Testis (tissue), 3 donors: ENCODE results near the gene MACO1. TPM values are rescaled to one million over a fixed set of nuclear protein-coding genes. Genes with fewer than 3 reads are reported as not detected.

ENCODE experiments used
- DNase-seq: peaks from one replicate; pipeline ENCODE4 v3.0.0-alpha.2; 2019
- H3K27ac ChIP-seq, 2 donors: fragments of 200-600 bp; sonication (generic); one replicate each; pipeline ENCODE4 v1.5.1; 2019
- H3K27me3 ChIP-seq: fragments of 200-600 bp; sonication (generic); one replicate; pipeline ENCODE4 v1.5.1; 2019
- H3K36me3 ChIP-seq: fragments of 200-600 bp; sonication (generic); one replicate; pipeline ENCODE4 v1.5.1; 2017; ENCODE audit warnings: low read depth; ENCODE audit errors: missing control alignments
- H3K4me1 ChIP-seq: fragments of 200-600 bp; sonication (generic); one replicate; pipeline ENCODE4 v1.5.1; 2019
- H3K4me3 ChIP-seq, 2 donors: fragments of 200-600 bp; sonication (generic); one replicate each; pipeline ENCODE4 v1.5.1; 2017 to 2019
- H3K9me3 ChIP-seq: fragments of 200-600 bp; sonication (generic); one replicate; pipeline ENCODE4 v1.5.1; 2017
- CTCF ChIP-seq, 3 experiments: fragments of 450-650 bp in 2 of 3; fragments of 200-600 bp in 1 of 3; sonication (generic) in 1 of 3; IDR thresholded peaks; one replicate each; pipeline ENCODE4 v1.5.1; 2016 to 2019; ENCODE audit warnings: antibody characterized with exemption in 3 of 3, mild to moderate bottlenecking in 2 of 3, moderate library complexity in 1 of 3
- POLR2A ChIP-seq: fragments of 450-650 bp; IDR thresholded peaks from one replicate; pipeline ENCODE4 v1.6.1; 2017; ENCODE audit warnings: antibody characterized with exemption, mild to moderate bottlenecking, moderate library complexity
- WGBS, 2 donors: methylation state at CpG; one replicate each; pipeline ENCODE4 v1.1.5; 2018; 5-methylcytosine and 5-hydroxymethylcytosine counted together
- intact Hi-C: fragments of 100-400 bp; cut with DNase I; formaldehyde crosslinking; loops from one replicate; pipeline ENCODE4 v1.15.1; 2023; ENCODE audit warnings: low total_unique reads
- polyA plus RNA-seq: library from polyadenylated mRNA; stranded (reverse); fragments of 350-450 nt; fragmentation: Illumina TruSeq; extraction: RNeasy Lipid Tissue Mini Kit (QIAGEN cat#74804); gene quantifications from one replicate; pipeline ENCODE4 v1.2.3, GENCODE V29; 2014; ENCODE audit warnings: low read depth, low replicate concordance; ENCODE audit not compliant: insufficient read depth
- total RNA-seq, 2 donors: library from RNA; depleted of rRNA; stranded (reverse); fragments of >200 nt; gene quantifications; one replicate each; pipeline ENCODE4 v1.2.3, GENCODE V29; 2016

The MACO1 gene
- total and polyA plus RNA-seq, 3 donors from 2014 or later = 22.1 to 51.3 (median 25.4) TPM

DNA sequence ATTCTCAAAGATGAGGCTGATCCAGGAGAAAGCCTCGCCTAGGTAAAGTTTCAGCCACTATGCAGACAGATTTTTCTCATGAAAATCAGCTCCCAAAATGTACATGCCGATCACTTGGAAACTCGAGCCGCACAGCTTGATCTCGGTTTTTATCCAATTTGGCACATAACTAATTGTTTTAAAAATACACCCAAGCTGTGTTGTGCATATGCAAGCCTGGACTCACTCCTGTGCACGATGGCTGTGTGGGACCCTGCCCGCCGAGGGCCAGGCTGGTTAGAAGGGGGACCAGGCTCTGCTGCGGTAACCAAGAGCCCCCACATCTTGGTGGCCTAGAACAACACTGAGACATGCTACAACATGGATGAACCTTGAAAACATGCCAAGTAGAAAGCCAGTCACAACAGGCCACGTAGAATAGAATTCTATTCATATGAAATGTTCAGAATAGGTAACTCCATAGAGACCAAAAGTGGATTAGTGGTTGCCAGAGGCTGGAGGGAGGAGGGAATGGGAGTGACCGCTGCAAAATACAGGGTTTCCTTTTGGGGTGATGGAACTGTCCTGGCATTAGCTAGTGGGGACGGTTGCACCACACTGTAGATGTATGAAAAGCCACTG lies 96.6 kb downstream of the MACO1 start:
- Histone ChIP-seq H3K4me3 (no peak overlapping the region), H3K36me3 (no peaks in the 10 kb centered on the region), H3K4me1 (no peaks in the 10 kb centered on the region), H3K27ac (no peak overlapping the region), H3K9me3 (no peaks in the 10 kb centered on the region), H3K27me3 (no peaks in the 10 kb centered on the region)
- 59 to 65% methylated on average over 12 of the region's 12 CpGs for WGBS, 2 donors
- intact Hi-C loops = loop anchor here (10.0 kb wide), 1 partner anchor 257 kb away; no protein-coding TSS in a partner anchor
- TF ChIP-seq POLR2A (no peak), CTCF (IDR thresholded peaks at IDR 0.05) (no peak)
- DNase-seq = no peak

- no peaks in the 10 kb centered on the region for H3K9me3 ChIP-seq
- H3K4me1 ChIP-seq = no peaks in the 10 kb centered on the region
- no peak for DNase-seq
- no peak overlapping the region for H3K4me3 ChIP-seq
- intact Hi-C loops = loop anchor here (10.0 kb wide), 1 partner anchor 257 kb away; no protein-coding TSS in a partner anchor
- H3K27ac ChIP-seq = no peak overlapping the region
- no peak for TF ChIP-seq POLR2A
- no peak for TF ChIP-seq CTCF (IDR thresholded peaks at IDR 0.05)
- no peaks in the 10 kb centered on the region for H3K36me3 ChIP-seq
- no peaks in the 10 kb centered on the region for H3K27me3 ChIP-seq
- WGBS, 2 donors = 94% methylated on average over 12 to 21 of the region's 21 CpGs
These were observed 97.4 kb downstream of the MACO1 start for GRCh38 chr1:25527946-25528595.

DNA sequence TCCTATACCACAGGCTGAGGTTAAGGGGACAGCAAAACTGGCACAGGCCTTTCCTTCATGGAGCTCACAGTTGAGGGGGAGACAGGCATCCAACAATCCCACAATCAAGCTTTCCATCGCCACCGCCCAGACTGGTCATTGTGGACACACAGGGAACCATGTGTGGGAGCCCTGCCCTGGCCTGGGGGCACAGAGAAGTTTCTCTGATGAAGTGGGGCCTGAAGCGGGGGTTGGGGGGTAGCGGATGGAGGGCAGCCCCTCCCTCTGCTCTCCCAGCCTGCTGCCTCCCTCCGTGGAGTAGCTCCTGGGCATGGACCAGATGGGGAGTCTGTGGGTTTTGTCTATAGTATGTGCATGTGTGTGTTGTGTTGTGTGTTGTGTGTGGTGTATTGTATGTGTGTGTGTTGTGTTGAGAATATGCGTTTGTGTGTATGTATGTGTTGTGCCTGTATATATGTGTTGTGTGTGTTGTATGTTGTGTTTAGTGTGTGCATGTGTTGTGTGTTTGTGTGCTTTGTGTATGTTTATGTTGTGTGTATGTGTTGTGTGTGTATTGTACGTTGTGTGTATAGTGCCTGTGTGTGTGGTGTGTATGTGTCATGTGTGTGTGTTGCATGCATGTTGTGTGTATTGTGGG lies 98.3 kb downstream of the MACO1 start:
- DNase-seq = no peak
- TF ChIP-seq POLR2A = no peak
- TF ChIP-seq CTCF (IDR thresholded peaks at IDR 0.05) = no peak
- H3K4me1 ChIP-seq = no peaks in the 10 kb centered on the region
- H3K27me3 ChIP-seq = no peaks in the 10 kb centered on the region
- H3K27ac ChIP-seq = no peak overlapping the region
- H3K36me3 ChIP-seq = no peaks in the 10 kb centered on the region
- intact Hi-C loops = loop anchor here (10.0 kb wide), 1 partner anchor 256 kb away; no protein-coding TSS in a partner anchor
- 91 to 93% methylated on average over 2 to 7 of the region's 7 CpGs for WGBS, 2 donors
- no peaks in the 10 kb centered on the region for H3K9me3 ChIP-seq
- H3K4me3 ChIP-seq = no peak overlapping the region

DNA sequence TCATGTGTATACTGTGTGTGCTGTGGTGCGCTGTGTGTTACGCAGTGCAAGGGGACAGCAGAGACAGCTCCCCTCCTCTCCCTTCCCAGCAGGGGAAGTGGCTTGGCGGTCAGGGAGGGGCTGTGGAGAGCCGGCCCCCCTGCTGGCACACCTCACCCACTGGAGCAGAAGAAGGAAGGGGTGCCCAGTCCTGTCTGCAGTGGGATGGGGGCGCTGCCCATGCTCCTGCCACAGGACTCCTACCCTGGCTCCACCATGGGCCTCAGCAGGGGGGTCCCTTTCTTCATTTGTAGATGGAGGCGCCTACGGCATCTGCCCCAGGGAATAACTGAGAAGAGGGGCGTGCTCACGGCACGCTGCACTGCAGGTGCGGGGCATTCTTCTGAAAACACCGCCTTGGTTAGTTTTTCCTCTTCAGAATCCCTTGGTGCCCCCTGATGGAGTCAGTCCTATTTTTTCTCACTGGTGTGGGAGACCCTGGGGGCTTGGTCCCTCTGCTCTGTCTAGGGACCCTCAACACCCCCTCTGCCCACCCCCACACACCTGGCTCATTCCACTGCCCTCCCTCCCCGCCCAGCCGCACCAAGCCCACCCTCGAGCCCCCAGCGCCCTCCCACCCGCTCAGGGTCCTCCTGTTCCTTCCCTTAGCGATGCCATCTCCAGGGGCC lies 99.0 kb downstream of the MACO1 start:
- Histone ChIP-seq H3K4me1 (no peaks in the 10 kb centered on the region), H3K27me3 (no peaks in the 10 kb centered on the region), H3K36me3 (no peaks in the 10 kb centered on the region), H3K4me3 (no peak overlapping the region), H3K27ac (no peak overlapping the region), H3K9me3 (no peaks in the 10 kb centered on the region)
- no peak for DNase-seq
- TF ChIP-seq CTCF (IDR thresholded peaks at IDR 0.05) (no peak), POLR2A (no peak)
- WGBS, 2 donors = 89 to 97% methylated on average over 14 to 18 of the region's 18 CpGs
- intact Hi-C loops = loop anchor here (10.0 kb wide), 1 partner anchor 255 kb away; no protein-coding TSS in a partner anchor
